Spleen (tissue), 11 donors: Measurements from ENCODE around the gene CNNM3. TPM values are rescaled to one million over a fixed set of nuclear protein-coding genes. Genes with fewer than 3 reads are reported as not detected.

Experiments used
- DNase-seq: peaks from one replicate; pipeline ENCODE4 v3.0.0-alpha.2; 2020
- H3K27ac ChIP-seq, 8 donors: fragments of 200-600 bp; sonication (generic) in 7 of 8; 1 replicate in 4 of 8; 2 replicates in 4 of 8; pipeline versions ENCODE4 v1.5.0 to v1.8.0; 2016 to 2021; ENCODE audit warnings: inconsistent platforms in 4 of 8, mild to moderate bottlenecking in 4 of 8, moderate library complexity in 1 of 8
- H3K27me3 ChIP-seq, 7 donors: fragments of 200-600 bp; sonication (generic) in 6 of 7; replicated peaks in 1 of 7; 1 replicate in 4 of 7; 2 replicates in 3 of 7; pipeline versions ENCODE4 v1.5.0 to v1.8.0; 2016 to 2021; ENCODE audit warnings: inconsistent platforms in 3 of 7, mild to moderate bottlenecking in 1 of 7
- H3K36me3 ChIP-seq, 6 donors: fragments of 200-600 bp; sonication (generic) in 5 of 6; 1 replicate in 4 of 6; 2 replicates in 2 of 6; pipeline versions ENCODE4 v1.5.0 to v1.8.0; 2016 to 2021; ENCODE audit warnings: inconsistent platforms in 2 of 6
- H3K4me1 ChIP-seq, 6 donors: fragments of 200-600 bp; sonication (generic) in 5 of 6; 1 replicate in 3 of 6; 2 replicates in 3 of 6; pipeline versions ENCODE4 v1.5.0 to v1.8.0; 2016 to 2021; ENCODE audit warnings: inconsistent platforms in 3 of 6
- H3K4me3 ChIP-seq, 8 donors: fragments of 200-600 bp; sonication (generic) in 7 of 8; 1 replicate in 4 of 8; 2 replicates in 4 of 8; pipeline versions ENCODE4 v1.5.0 to v1.8.0; 2016 to 2021; ENCODE audit warnings: inconsistent platforms in 4 of 8, mild to moderate bottlenecking in 4 of 8, moderate library complexity in 2 of 8
- H3K9me3 ChIP-seq, 8 donors: fragments of 200-600 bp; sonication (generic) in 7 of 8; 1 replicate in 4 of 8; 2 replicates in 4 of 8; pipeline versions ENCODE4 v1.5.0 to v1.8.0; 2016 to 2021; ENCODE audit warnings: inconsistent platforms in 4 of 8
- POLR2A ChIP-seq, 3 donors: fragments of 450-650 bp; IDR thresholded peaks; one replicate each; pipeline ENCODE4 v1.5.1; 2017; ENCODE audit warnings: antibody characterized with exemption in 3 of 3, mild to moderate bottlenecking in 1 of 3
- POLR2AphosphoS5 ChIP-seq, 3 donors: sonication (generic); formaldehyde crosslinking; IDR thresholded peaks; one replicate each; pipeline ENCODE4 v1.5.1; 2017; ENCODE audit warnings: antibody characterized with exemption in 3 of 3
- WGBS, 5 donors: extraction: QIAGEN DNeasy Blood & Tissue Kit in 3 of 5; methylation state at CpG; one replicate each; pipeline versions ENCODE4 v1.1.5 to v1.1.7; 2013 to 2018; 5-methylcytosine and 5-hydroxymethylcytosine counted together
- intact Hi-C: fragments of 100-400 bp; cut with DNase I; formaldehyde crosslinking; loops from one replicate; pipeline ENCODE4 v1.15.0; 2023; ENCODE audit warnings: low total_unique reads
- polyA plus RNA-seq, 3 donors: library from polyadenylated mRNA; stranded (reverse); fragments of 200-250 nt; gene quantifications; one replicate each; pipeline ENCODE4 v1.2.1, GENCODE V29; 2013
- total RNA-seq, 7 donors: library from RNA; depleted of rRNA in 3 of 7; stranded (reverse); fragments of >200 nt in 3 of 7; fragmentation: NEBNext Ultra II Directional in 4 of 7; extraction: Animal tissue kit (Norgen Biotek cat#: 25700) in 4 of 7; gene quantifications; one replicate each; pipeline versions ENCODE4 v1.1.0 to v1.2.1, GENCODE V29; 2016 to 2021
- TF ChIP-seq, protein P1 (sequence below), 11 experiments: fragments of 200-600 bp in 7 of 11; fragments of 450-650 bp in 4 of 11; sonication (generic) in 4 of 11; IDR thresholded peaks in 8 of 11; conservative IDR thresholded peaks in 3 of 11; 1 replicate in 7 of 11; 2 replicates in 4 of 11; pipeline versions ENCODE4 v1.4.0 to v1.8.0; 2016 to 2021; ENCODE audit warnings: antibody characterized with exemption in 11 of 11, inconsistent platforms in 4 of 11, mild to moderate bottlenecking in 1 of 11
- donor health status: healthy with polysubstance abuse.
- donor health status: DM: no; HTN: no; CAD: no; lungs with moderate emphysema.
- donor health status: DM: no; HTN: no; CAD: no.
- donor health status: Bipolar disorder and iron deficiency.
- donor health status: healthy.
- donor health status: DM: no; HTN: no; CAD: no.
- donor health status: DM: yes; HTN: yes; CAD: no.

The CNNM3 gene
- total and polyA plus RNA-seq, 10 donors, result 3.7 to 37.8 (median 23.2) TPM

DNA sequence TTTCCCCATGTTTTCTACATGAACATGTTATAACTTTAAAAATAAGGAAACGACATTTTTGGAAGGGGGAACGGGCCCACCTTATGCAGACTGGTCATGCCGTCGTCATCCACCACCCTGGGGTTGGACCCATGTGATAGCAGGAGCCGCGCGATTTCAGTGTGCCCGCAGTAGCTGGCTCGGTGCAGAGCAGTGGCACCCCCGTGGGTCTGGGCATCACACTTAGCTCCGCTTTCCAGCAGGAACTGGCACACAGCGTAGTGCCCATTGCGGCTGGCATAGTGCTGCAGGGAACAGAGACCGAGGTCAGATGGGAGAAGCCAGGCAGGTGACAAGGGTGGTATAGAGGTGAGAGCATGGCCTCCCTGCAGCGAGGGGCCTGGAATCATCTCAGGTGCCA is 37.3 kb downstream of the CNNM3 start:
- intact Hi-C loops, result no loop called here
- no peak for DNase-seq
- no peak overlapping the region for H3K4me3 ChIP-seq
- peaks cover 10 to 42% (median 22%) of the 10 kb centered on the region in 6 donors for H3K4me1 ChIP-seq
- no peaks in the 10 kb centered on the region for H3K27me3 ChIP-seq
- H3K9me3 ChIP-seq, result no peaks in the 10 kb centered on the region
- no peak for TF ChIP-seq POLR2A (IDR thresholded peaks at IDR 0.05)
- TF ChIP-seq POLR2AphosphoS5 (IDR thresholded peaks at IDR 0.05), result peak in 1 of 3 donors; percentile 34
- peaks cover 0 to 65% (median 54%) of the 10 kb centered on the region in 6 donors for H3K36me3 ChIP-seq
- 95 to 98% (median 96%) methylated on average over 15 of the region's 15 CpGs for WGBS, 5 donors
- H3K27ac ChIP-seq, result no peak overlapping the region

DNA sequence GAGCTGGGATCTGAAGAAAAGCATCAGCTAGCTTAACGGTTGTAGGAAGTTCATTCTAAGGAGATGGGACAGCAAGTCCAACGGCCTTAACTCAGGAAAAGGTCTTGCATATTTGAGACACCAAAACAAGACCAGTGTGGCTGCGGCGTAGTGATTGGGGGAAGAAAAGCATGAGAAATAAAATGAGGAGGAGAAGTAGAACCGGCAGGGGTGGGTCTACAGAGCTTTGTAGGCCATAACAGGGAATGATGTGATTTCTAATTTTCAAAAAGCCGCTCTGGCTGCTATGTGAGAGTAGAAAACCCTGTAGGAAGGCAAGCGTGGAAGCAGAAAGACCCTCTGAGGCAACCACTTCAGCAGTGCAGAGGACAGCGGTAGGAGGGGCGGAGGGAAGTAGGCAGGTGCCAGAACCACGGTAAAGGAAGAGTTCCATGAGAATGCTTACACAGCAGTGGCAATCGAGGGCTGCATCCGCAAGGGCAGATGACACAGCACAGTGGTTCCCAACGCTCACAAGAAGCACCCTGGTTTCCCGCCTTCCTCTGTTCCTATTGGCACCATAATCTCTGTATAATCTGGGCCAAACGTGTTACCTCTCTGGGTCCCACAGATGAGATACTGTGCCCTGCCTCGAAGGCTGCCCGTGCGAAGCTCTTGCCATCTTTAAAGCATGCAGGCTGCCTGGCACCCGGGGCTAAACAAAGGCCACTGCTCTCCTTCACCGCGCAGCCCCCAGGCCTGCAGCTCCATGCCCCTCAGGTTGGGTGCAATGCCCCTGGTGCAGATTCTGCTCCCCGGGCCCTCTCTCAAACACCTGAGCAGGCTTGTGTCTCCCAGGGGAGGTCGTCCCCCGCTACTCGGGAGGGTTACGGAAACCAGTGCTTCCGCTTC is 41.0 kb downstream of the CNNM3 start:
- Histone ChIP-seq H3K27me3 (peaks cover 0 to 10% (median 0%) of the 10 kb centered on the region in 7 donors), H3K4me1 (peaks cover 32 to 76% (median 55%) of the 10 kb centered on the region in 6 donors), H3K27ac (peak overlapping the region; percentile 74 to 95 (median 90)), H3K36me3 (peaks cover 0 to 49% (median 36%) of the 10 kb centered on the region in 6 donors), H3K4me3 (peak overlapping the region; percentile 50 to 85 (median 78)), H3K9me3 (no peaks in the 10 kb centered on the region)
- intact Hi-C loops, result loop anchor here (5.0 kb wide), 1 partner anchor 95 kb away; no protein-coding TSS in a partner anchor
- DNase-seq, result no peak
- 10 to 16% (median 16%) methylated on average over 19 to 27 of the region's 27 CpGs for WGBS, 5 donors
- TF ChIP-seq POLR2AphosphoS5 (IDR thresholded peaks at IDR 0.05), result peak in 2 of 3 donors; percentile 22 to 38
- no peak for TF ChIP-seq POLR2A (IDR thresholded peaks at IDR 0.05)

DNA sequence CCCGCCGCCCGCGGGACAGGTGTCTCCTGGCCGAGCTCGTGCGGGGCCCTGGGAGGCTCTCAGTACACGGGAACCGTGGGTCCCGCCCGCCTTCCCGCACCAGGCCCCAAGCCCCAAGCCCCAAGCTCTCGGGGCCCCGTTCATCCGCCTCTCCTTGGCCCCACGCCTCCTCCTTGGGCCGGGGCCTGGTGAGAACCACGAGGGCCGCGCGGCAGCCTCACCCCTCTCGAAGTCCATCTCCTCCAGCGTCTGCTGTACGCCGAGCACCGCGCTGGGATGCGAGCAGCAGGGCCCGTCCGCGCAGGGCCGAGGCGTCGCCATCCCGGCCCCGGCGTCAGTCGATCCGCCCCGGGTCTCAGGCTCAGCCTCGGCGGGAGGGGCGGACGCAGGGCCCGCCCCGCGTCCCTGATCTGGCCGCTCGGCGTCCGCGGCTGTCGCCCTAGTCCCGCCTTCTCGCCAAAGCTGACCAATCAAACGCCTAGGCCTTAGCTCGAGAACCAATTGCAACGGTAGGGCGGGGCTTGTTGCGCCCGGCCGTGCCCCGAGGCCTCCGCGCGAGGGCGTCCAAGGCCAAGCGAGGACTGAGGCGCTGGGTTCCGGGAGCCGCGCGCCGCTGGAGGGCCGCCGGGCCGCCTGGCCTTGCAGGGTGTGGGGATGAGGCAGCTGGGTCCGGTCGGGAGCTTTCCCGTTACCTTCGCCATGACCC is 41.8 kb downstream of the CNNM3 start, which contains the start of gene ANKRD39:
Gene ANKRD39 (minus strand): TSS at position 350 of the 706 bp plus-strand sequence. CDS start 29 bp downstream, at position 321.
- H3K4me3 ChIP-seq, result peak within 1 kb of the TSS; percentile 50 to 85 (median 78)
- WGBS, 5 donors, result 0 to 1% (median 0%) methylated on average over 58 to 81 of the region's 81 CpGs
- TF ChIP-seq POLR2AphosphoS5 (IDR thresholded peaks at IDR 0.05), result peak; percentile 81 to 92 (median 89)
- TF ChIP-seq, protein P1, sequence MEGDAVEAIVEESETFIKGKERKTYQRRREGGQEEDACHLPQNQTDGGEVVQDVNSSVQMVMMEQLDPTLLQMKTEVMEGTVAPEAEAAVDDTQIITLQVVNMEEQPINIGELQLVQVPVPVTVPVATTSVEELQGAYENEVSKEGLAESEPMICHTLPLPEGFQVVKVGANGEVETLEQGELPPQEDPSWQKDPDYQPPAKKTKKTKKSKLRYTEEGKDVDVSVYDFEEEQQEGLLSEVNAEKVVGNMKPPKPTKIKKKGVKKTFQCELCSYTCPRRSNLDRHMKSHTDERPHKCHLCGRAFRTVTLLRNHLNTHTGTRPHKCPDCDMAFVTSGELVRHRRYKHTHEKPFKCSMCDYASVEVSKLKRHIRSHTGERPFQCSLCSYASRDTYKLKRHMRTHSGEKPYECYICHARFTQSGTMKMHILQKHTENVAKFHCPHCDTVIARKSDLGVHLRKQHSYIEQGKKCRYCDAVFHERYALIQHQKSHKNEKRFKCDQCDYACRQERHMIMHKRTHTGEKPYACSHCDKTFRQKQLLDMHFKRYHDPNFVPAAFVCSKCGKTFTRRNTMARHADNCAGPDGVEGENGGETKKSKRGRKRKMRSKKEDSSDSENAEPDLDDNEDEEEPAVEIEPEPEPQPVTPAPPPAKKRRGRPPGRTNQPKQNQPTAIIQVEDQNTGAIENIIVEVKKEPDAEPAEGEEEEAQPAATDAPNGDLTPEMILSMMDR (IDR thresholded peaks at IDR 0.05 in 8 of 11, conservative IDR thresholded peaks at IDR 0.05 in 3 of 11), result peak; percentile 87 to 100 (median 97)
- TF ChIP-seq POLR2A (IDR thresholded peaks at IDR 0.05), result peak; percentile 8 to 55 (median 42)
- intact Hi-C loops, result loop anchor here (5.0 kb wide), 1 partner anchor 94 kb away; no protein-coding TSS in a partner anchor
- H3K36me3 ChIP-seq, result peaks cover 0 to 49% (median 33%) of the 10 kb centered on the region in 6 donors
- H3K9me3 ChIP-seq, result no peaks in the 10 kb centered on the region
- DNase-seq, result peak; percentile 99
- peak within 1 kb of the TSS; percentile 74 to 95 (median 90) for H3K27ac ChIP-seq
- peaks cover 32 to 84% (median 61%) of the 10 kb centered on the region in 6 donors for H3K4me1 ChIP-seq
- peaks cover 0 to 10% (median 0%) of the 10 kb centered on the region in 7 donors for H3K27me3 ChIP-seq

DNA sequence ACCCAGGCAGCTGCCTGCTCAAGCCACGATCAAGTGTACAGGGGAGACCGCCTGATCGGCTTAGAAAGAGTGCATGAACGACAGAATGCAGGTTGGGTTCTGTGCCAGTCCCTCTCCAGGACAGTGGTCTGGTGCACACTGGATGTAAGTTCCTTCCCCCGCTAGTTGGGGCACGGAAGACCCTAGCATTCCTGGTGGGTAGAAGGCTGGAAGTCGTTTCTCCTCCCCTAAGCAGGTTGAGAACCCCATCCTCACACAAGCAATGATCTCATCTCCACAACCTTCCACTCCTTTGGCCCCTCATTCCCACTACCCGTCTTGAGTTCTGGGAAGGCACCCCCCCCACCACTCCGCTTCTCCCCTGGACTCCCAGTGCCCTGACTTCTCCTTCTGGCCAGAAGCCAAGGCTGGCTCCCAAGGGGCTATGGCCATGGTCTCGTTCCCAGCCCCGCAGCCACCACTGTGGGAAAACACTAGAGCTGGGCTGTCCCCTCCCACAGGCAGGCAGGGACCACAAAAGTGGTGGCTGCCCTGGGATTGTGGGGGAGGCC is 43.1 kb downstream of the CNNM3 start:
- Histone ChIP-seq H3K36me3 (peaks cover 0 to 49% (median 33%) of the 10 kb centered on the region in 6 donors), H3K27me3 (peaks cover 0 to 10% (median 0%) of the 10 kb centered on the region in 7 donors), H3K27ac (peak overlapping the region; percentile 69 to 95 (median 90)), H3K4me1 (peaks cover 37 to 94% (median 74%) of the 10 kb centered on the region in 6 donors), H3K4me3 (peak overlapping the region in 3 of 8 donors; percentile 78 to 82 (median 80)), H3K9me3 (no peaks in the 10 kb centered on the region)
- TF ChIP-seq POLR2A (IDR thresholded peaks at IDR 0.05) (no peak), POLR2AphosphoS5 (IDR thresholded peaks at IDR 0.05) (peak in 2 of 3 donors; percentile 20 to 37)
- intact Hi-C loops, result loop anchor here (5.0 kb wide), 1 partner anchor 93 kb away; no protein-coding TSS in a partner anchor
- peak; percentile 81 for DNase-seq
- 50 to 81% (median 64%) methylated on average over 7 to 11 of the region's 11 CpGs for WGBS, 5 donors

DNA sequence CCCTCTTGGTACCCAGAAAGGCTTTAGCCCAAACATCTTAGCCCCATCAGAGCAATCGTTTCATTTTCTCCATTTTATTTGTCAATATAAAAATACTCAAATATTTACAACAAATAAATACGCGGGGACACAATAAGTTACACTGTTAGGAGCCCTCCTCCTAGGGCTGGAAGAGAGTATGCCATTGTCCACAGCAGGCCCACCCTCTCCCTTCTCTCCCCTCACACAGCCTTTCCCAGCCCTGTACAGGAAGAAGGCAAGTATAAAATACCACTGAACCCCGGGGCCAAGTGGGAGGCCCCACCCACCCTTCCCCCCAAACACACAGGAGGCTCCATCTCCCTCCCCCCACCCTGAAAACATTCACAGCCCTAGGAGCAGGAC is 43.6 kb downstream of the CNNM3 start:
- no peak for DNase-seq
- intact Hi-C loops, result loop anchor here (5.0 kb wide), 1 partner anchor 93 kb away; no protein-coding TSS in a partner anchor
- Histone ChIP-seq H3K27ac (peak overlapping the region in 7 of 8 donors; percentile 82 to 95 (median 91)), H3K9me3 (no peaks in the 10 kb centered on the region), H3K36me3 (peaks cover 0 to 49% (median 37%) of the 10 kb centered on the region in 6 donors), H3K27me3 (peaks cover 0 to 10% (median 0%) of the 10 kb centered on the region in 7 donors), H3K4me3 (no peak overlapping the region), H3K4me1 (peaks cover 37 to 95% (median 79%) of the 10 kb centered on the region in 6 donors)
- 47 to 59% (median 54%) methylated on average over 4 of the region's 4 CpGs for WGBS, 5 donors
- TF ChIP-seq, protein P1 (IDR thresholded peaks at IDR 0.05 in 8 of 11, conservative IDR thresholded peaks at IDR 0.05 in 3 of 11), result no peak
- TF ChIP-seq POLR2A (IDR thresholded peaks at IDR 0.05), result no peak
- TF ChIP-seq POLR2AphosphoS5 (IDR thresholded peaks at IDR 0.05), result no peak
